Measurements from ENCODE around the gene FABP6. TPM values are rescaled to one million over a fixed set of nuclear protein-coding genes. Genes with fewer than 3 reads are reported as not detected.

Gene FABP6
- total and polyA plus RNA-seq, 9 of the 15 experiments (the other 6 are each of a cell fraction or from before 2014, with no cell fraction given), result 0.11 to 0.33 (median 0.21) TPM; not detected in 4

- peak in 1 of 2 experiments; percentile 46; a peak in 2 of 4 replicates for TF ChIP-seq SIN3A (IDR thresholded peaks at IDR 0.05; ENCODE audit: borderline replicate concordance in 2 of 2, control insufficient read depth in 1 of 2, low read depth in 2 of 2, low read length in 2 of 2)
- peak; percentile 80 for TF ChIP-seq VEZF1 (CRISPR knock-in tag; IDR thresholded peaks at IDR 0.05)
- TF ChIP-seq, protein P1, sequence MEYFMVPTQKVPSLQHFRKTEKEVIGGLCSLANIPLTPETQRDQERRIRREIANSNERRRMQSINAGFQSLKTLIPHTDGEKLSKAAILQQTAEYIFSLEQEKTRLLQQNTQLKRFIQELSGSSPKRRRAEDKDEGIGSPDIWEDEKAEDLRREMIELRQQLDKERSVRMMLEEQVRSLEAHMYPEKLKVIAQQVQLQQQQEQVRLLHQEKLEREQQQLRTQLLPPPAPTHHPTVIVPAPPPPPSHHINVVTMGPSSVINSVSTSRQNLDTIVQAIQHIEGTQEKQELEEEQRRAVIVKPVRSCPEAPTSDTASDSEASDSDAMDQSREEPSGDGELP (CRISPR knock-in tag; IDR thresholded peaks at IDR 0.05; ENCODE audit: borderline replicate concordance), result peak; percentile 98
- TF ChIP-seq HEY1 (CRISPR knock-in tag; IDR thresholded peaks at IDR 0.05; ENCODE audit: borderline replicate concordance), result no peak
- peak; percentile 69; the same call in 1 of the 2 replicates for TF ChIP-seq ZBTB2 (IDR thresholded peaks at IDR 0.05)
- TF ChIP-seq ZNF507 (tag; conservative IDR thresholded peaks at IDR 0.05), result no peak
- TF ChIP-seq TBL1XR1 (IDR thresholded peaks at IDR 0.05; ENCODE audit: low read length in 2 of 2), result peak; percentile 94 to 97
- TF ChIP-seq MEIS2 (IDR thresholded peaks at IDR 0.05; ENCODE audit: partially characterized antibody), result peak; percentile 81
- no peak for TF ChIP-seq GABPA (tag; conservative IDR thresholded peaks at IDR 0.05; ENCODE audit: low read depth)
- TF ChIP-seq AFF1 (IDR thresholded peaks at IDR 0.05; ENCODE audit: low read depth in 1 of 2, partially characterized antibody in 2 of 2), result peak in 1 of 2 experiments; percentile 95
- TF ChIP-seq HDAC8 (tag; IDR thresholded peaks at IDR 0.05), result no peak
- peak; percentile 88 for TF ChIP-seq SMARCC2 (IDR thresholded peaks at IDR 0.05; ENCODE audit: low read depth)
- no peak for TF ChIP-seq CBX8 (IDR thresholded peaks at IDR 0.05; ENCODE audit: borderline replicate concordance, extremely low read depth, low read depth, low read length, poor library complexity, severe bottlenecking)
- no peak for TF ChIP-seq HNRNPH1 (optimal IDR thresholded peaks at IDR 0.05; ENCODE audit: low read depth, low read length)
- no peak for TF ChIP-seq RBM22 (IDR thresholded peaks at IDR 0.05; ENCODE audit: low read depth, low read length, poor library complexity, severe bottlenecking)
- peak; percentile 53; the same call in 1 of the 2 replicates for TF ChIP-seq ZNF511 (CRISPR knock-in tag; IDR thresholded peaks at IDR 0.05)
Measured at GRCh38 chr5:160260881-160261815, 31.8 kb downstream of the FABP6 start (continued).

Measured in K562 (cell line).